ENCODE measurements around the gene COBL. TPM values are rescaled to one million over a fixed set of nuclear protein-coding genes. Genes with fewer than 3 reads are reported as not detected.

The COBL gene
- total and polyA plus RNA-seq, 2 of the 4 experiments (the other 2 are of a cell fraction) = under 0.01 TPM; not detected in 1

GRCh38 chr7:51324206-51324898, 7.7 kb upstream of the COBL start:
- H2BK15ac ChIP-seq (ENCODE audit: low read depth, low read length) = no peak overlapping the region
- no peak for TF ChIP-seq RAD21 (IDR thresholded peaks at IDR 0.05; ENCODE audit: low read length)
- no peak for TF ChIP-seq MXI1 (IDR thresholded peaks at IDR 0.05; ENCODE audit: borderline replicate concordance, low read depth, low read length)
- peak; percentile 61 for TF ChIP-seq CEBPB (IDR thresholded peaks at IDR 0.05; ENCODE audit: low read depth, low read length)
- no peak for TF ChIP-seq NFE2L2 (IDR thresholded peaks at IDR 0.05; ENCODE audit: low read depth, low read length)
- no peak for TF ChIP-seq ELK1 (IDR thresholded peaks at IDR 0.05; ENCODE audit: borderline replicate concordance, low read depth, low read length)
- no peak overlapping the region for H3K18ac ChIP-seq (ENCODE audit: low read depth, low read length)
- no peaks in the 10 kb centered on the region for H3K9me3 ChIP-seq (ENCODE audit: control insufficient read depth, insufficient read depth, low read length)
- H3K4me3 ChIP-seq (ENCODE audit: insufficient read depth, low read depth, low read length) = no peak overlapping the region
- no peak for DNase-seq
- no peak overlapping the region for H4K5ac ChIP-seq (ENCODE audit: low read depth, low read length)
- dilution Hi-C loops (cut with HindIII; ENCODE audit: low sequenced_read_pairs, unreplicated experiment) (no loop called here), intact Hi-C loops (cut with micrococcal nuclease) (no loop called here), in situ Hi-C loops (cut with MboI; ENCODE audit: low sequenced_read_pairs) (no loop called here)
- H3K56ac ChIP-seq (ENCODE audit: extremely low read depth, insufficient read depth, low read length) = no peak overlapping the region
- H3K9ac ChIP-seq (ENCODE audit: low read depth, low read length) = no peak overlapping the region
- no peaks in the 10 kb centered on the region for H3K9me1 ChIP-seq (ENCODE audit: insufficient read depth, low read length)
- H3K36me3 ChIP-seq (ENCODE audit: control insufficient read depth, insufficient read depth, low read length) = no peaks in the 10 kb centered on the region
- H2BK20ac ChIP-seq (ENCODE audit: low read depth, low read length) = no peak overlapping the region
- ChIA-PET POLR2A (ENCODE audit: unreplicated experiment) (no interaction called here), CTCF (no interaction called here)
- no peaks in the 10 kb centered on the region for H3K4me1 ChIP-seq (ENCODE audit: control insufficient read depth, insufficient read depth, low read length)
- H3K14ac ChIP-seq (replicated peaks; ENCODE audit: low read depth, low read length) = no peak overlapping the region
- no peaks in the 10 kb centered on the region for H4K20me1 ChIP-seq (ENCODE audit: insufficient read depth, low read length)
- WGBS, 2 experiments (ENCODE audit: extremely low coverage in 2 of 2, insufficient read length in 1 of 2) = 72% methylated on average over 2 of the region's 11 CpGs; no CpG with 5 or more reads in 1 of the 2 experiments
- H3K27me3 ChIP-seq (ENCODE audit: control insufficient read depth, insufficient read depth, low read length) = no peaks in the 10 kb centered on the region
- H2AFZ ChIP-seq (replicated peaks; ENCODE audit: low read length, poor library complexity) = no peak overlapping the region
- no peak overlapping the region for H2AK9ac ChIP-seq (replicated peaks; ENCODE audit: low read depth, low read length, poor library complexity)
- H2AK5ac ChIP-seq (ENCODE audit: low read depth, low read length) = no peak overlapping the region
- H2BK120ac ChIP-seq (ENCODE audit: low read depth, low read length) = no peak overlapping the region
- no TSS peak for BruUV-seq (replicated peaks)
- H3K4me2 ChIP-seq (ENCODE audit: low read depth, low read length) = no peak overlapping the region
- H4K91ac ChIP-seq (ENCODE audit: insufficient read depth, low read depth, low read length) = no peak overlapping the region
- H2BK5ac ChIP-seq (ENCODE audit: low read depth, low read length, poor library complexity, severe bottlenecking) = no peak overlapping the region
- ATAC-seq (ENCODE audit: low read depth) = no peak
- H3K4ac ChIP-seq (ENCODE audit: low read depth, low read length) = no peak overlapping the region
- no peak overlapping the region for H3K23ac ChIP-seq (ENCODE audit: low read depth, low read length)
- no peak overlapping the region for H4K8ac ChIP-seq (ENCODE audit: low read depth in 2 of 2, low read length in 2 of 2)
- no peaks in the 10 kb centered on the region for H3K79me1 ChIP-seq (ENCODE audit: low read depth in 1 of 2, low read length in 2 of 2)
- H3K27ac ChIP-seq (ENCODE audit: insufficient read depth, low read length) = no peak overlapping the region

Data from IMR-90 (cell line).